Spleen (tissue), 7 donors: ENCODE data around the gene CACNA1C.

Source experiments
- CTCF ChIP-seq, 11 experiments: fragments of 200-600 bp in 7 of 11; fragments of 450-650 bp in 4 of 11; sonication (generic) in 4 of 11; IDR thresholded peaks in 8 of 11; conservative IDR thresholded peaks in 3 of 11; 1 replicate in 7 of 11; 2 replicates in 4 of 11; pipeline versions ENCODE4 v1.4.0 to v1.8.0; 2016 to 2021; ENCODE audit warnings: antibody characterized with exemption in 11 of 11, inconsistent platforms in 4 of 11, mild to moderate bottlenecking in 1 of 11
- POLR2A ChIP-seq, 3 donors: fragments of 450-650 bp; IDR thresholded peaks; one replicate each; pipeline ENCODE4 v1.5.1; 2017; ENCODE audit warnings: antibody characterized with exemption in 3 of 3, mild to moderate bottlenecking in 1 of 3
- POLR2AphosphoS5 ChIP-seq, 3 donors: sonication (generic); formaldehyde crosslinking; IDR thresholded peaks; one replicate each; pipeline ENCODE4 v1.5.1; 2017; ENCODE audit warnings: antibody characterized with exemption in 3 of 3
- donor health status: DM: no; HTN: no; CAD: no; lungs with moderate emphysema.
- donor health status: DM: no; HTN: no; CAD: no.
- donor health status: DM: no; HTN: no; CAD: no.

GRCh38 chr12:2360630-2361170, 307.9 kb downstream of the CACNA1C start:
- TF ChIP-seq POLR2AphosphoS5 (IDR thresholded peaks at IDR 0.05) (no peak), POLR2A (IDR thresholded peaks at IDR 0.05) (no peak), CTCF (IDR thresholded peaks at IDR 0.05 in 8 of 11, conservative IDR thresholded peaks at IDR 0.05 in 3 of 11) (no peak)
